ENCODE results near the gene ALDH8A1. TPM values are rescaled to one million over a fixed set of nuclear protein-coding genes. Genes with fewer than 3 reads are reported as not detected.

ALDH8A1 gene
- total RNA-seq, 1 experiment from 2014 or later = 0.68 TPM

GRCh38 chr6:134932098-134932497, 17.8 kb downstream of the ALDH8A1 start:
- no TSS peak for BruUV-seq (replicated peaks)
- Mint-ChIP-seq H3K4me3 (ENCODE audit: low read depth, unreplicated experiment) (no peak overlapping the region), H3K9me3 (ENCODE audit: low read depth, unreplicated experiment) (no peaks in the 10 kb centered on the region), H3K27ac (ENCODE audit: unreplicated experiment) (no peak overlapping the region), H3K36me3 (ENCODE audit: insufficient read depth, unreplicated experiment) (no peaks in the 10 kb centered on the region), H3K4me1 (ENCODE audit: low read depth, unreplicated experiment) (peaks cover 9% of the 10 kb centered on the region), H3K27me3 (ENCODE audit: unreplicated experiment) (no peaks in the 10 kb centered on the region)
- no peak for TF ChIP-seq CTCF (IDR thresholded peaks at IDR 0.05; ENCODE audit: unreplicated experiment)
- intact Hi-C loops (cut with micrococcal nuclease; ENCODE audit: unreplicated experiment) = no loop called here
- DNase-seq = no peak
- CTCF ChIA-PET = no interaction called here

GRCh38 chr6:134930463-134930862, 19.4 kb downstream of the ALDH8A1 start:
- no peak for TF ChIP-seq CTCF (IDR thresholded peaks at IDR 0.05; ENCODE audit: unreplicated experiment)
- Mint-ChIP-seq H3K9me3 (ENCODE audit: low read depth, unreplicated experiment) (no peaks in the 10 kb centered on the region), H3K4me3 (ENCODE audit: low read depth, unreplicated experiment) (no peak overlapping the region), H3K27ac (ENCODE audit: unreplicated experiment) (no peak overlapping the region), H3K4me1 (ENCODE audit: low read depth, unreplicated experiment) (peaks cover 9% of the 10 kb centered on the region), H3K36me3 (ENCODE audit: insufficient read depth, unreplicated experiment) (no peaks in the 10 kb centered on the region), H3K27me3 (ENCODE audit: unreplicated experiment) (no peaks in the 10 kb centered on the region)
- CTCF ChIA-PET = no interaction called here
- no peak for DNase-seq
- intact Hi-C loops (cut with micrococcal nuclease; ENCODE audit: unreplicated experiment) = no loop called here
- no TSS peak for BruUV-seq (replicated peaks)

GRCh38 chr6:134928151-134928900, 21.6 kb downstream of the ALDH8A1 start:
- H3K9me3 Mint-ChIP-seq (ENCODE audit: low read depth, unreplicated experiment) = no peaks in the 10 kb centered on the region
- H3K27me3 Mint-ChIP-seq (ENCODE audit: unreplicated experiment) = no peaks in the 10 kb centered on the region
- no peaks in the 10 kb centered on the region for H3K4me1 Mint-ChIP-seq (ENCODE audit: low read depth, unreplicated experiment)
- H3K27ac Mint-ChIP-seq (ENCODE audit: unreplicated experiment) = no peak overlapping the region
- intact Hi-C loops (cut with micrococcal nuclease; ENCODE audit: unreplicated experiment) = no loop called here
- BruUV-seq (replicated peaks) = no TSS peak
- CTCF ChIA-PET = interaction anchor here (0.6 kb wide), 1 partner anchor 959 kb away, joined by 3 read pairs; no protein-coding TSS in a partner anchor
- no peak overlapping the region for H3K4me3 Mint-ChIP-seq (ENCODE audit: low read depth, unreplicated experiment)
- H3K36me3 Mint-ChIP-seq (ENCODE audit: insufficient read depth, unreplicated experiment) = no peaks in the 10 kb centered on the region
- no peak for TF ChIP-seq CTCF (IDR thresholded peaks at IDR 0.05; ENCODE audit: unreplicated experiment)
- DNase-seq = no peak

GRCh38 chr6:134925800-134926199, 24.1 kb downstream of the ALDH8A1 start:
- H3K4me3 Mint-ChIP-seq (ENCODE audit: low read depth, unreplicated experiment) = no peak overlapping the region
- CTCF ChIA-PET = no interaction called here
- H3K36me3 Mint-ChIP-seq (ENCODE audit: insufficient read depth, unreplicated experiment) = no peaks in the 10 kb centered on the region
- H3K27me3 Mint-ChIP-seq (ENCODE audit: unreplicated experiment) = no peaks in the 10 kb centered on the region
- no TSS peak for BruUV-seq (replicated peaks)
- TF ChIP-seq CTCF (IDR thresholded peaks at IDR 0.05; ENCODE audit: unreplicated experiment) = no peak
- H3K4me1 Mint-ChIP-seq (ENCODE audit: low read depth, unreplicated experiment) = no peaks in the 10 kb centered on the region
- intact Hi-C loops (cut with micrococcal nuclease; ENCODE audit: unreplicated experiment) = no loop called here
- DNase-seq = no peak
- no peaks in the 10 kb centered on the region for H3K9me3 Mint-ChIP-seq (ENCODE audit: low read depth, unreplicated experiment)
- H3K27ac Mint-ChIP-seq (ENCODE audit: unreplicated experiment) = no peak overlapping the region

Measured in Calu3 (cell line).